ENCODE data around the gene FARP1. TPM values are rescaled to one million over a fixed set of nuclear protein-coding genes. Genes with fewer than 3 reads are reported as not detected.

FARP1 gene
- total and polyA plus RNA-seq, 2 experiments from 2014 or later = 43.2 to 44.2 TPM

DNA sequence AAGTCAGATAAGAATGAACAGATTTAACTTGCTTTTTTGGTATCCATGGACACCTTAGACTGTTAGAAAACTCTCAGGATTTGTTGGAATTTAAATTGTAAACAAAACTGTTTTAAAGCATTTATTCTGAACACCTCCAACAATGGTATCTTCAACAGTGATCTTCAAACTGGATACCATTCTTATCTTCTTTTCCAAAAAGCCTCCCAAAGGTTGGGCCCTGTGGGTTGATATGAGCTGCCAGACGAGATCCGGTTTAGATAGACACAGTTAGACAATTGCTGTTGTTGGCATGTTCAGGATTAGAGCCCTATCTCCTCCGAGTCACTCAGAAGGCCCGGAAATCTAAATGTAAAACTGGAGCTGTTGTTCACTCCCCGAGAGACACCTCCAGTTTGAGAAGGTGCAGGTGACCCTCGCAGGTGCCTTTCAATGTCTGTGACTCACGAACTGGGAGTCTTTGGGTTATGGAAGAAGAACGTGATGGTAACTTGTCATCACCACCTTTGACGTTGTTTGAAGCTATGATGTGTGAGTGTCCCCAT is 177.7 kb downstream of the FARP1 start:
- no peak overlapping the region for H3K27ac ChIP-seq
- H3K36me3 ChIP-seq = no peaks in the 10 kb centered on the region
- H3K9me3 ChIP-seq (ENCODE audit: low read depth) = no peaks in the 10 kb centered on the region
- no peak for DNase-seq (ENCODE audit: low read depth in 1 of 2, low spot score in 1 of 2)
- peaks cover 16% of the 10 kb centered on the region for H3K4me1 ChIP-seq (ENCODE audit: low read depth)
- H3K4me3 ChIP-seq = no peak overlapping the region
- H3K27me3 ChIP-seq = no peaks in the 10 kb centered on the region
- TF ChIP-seq CTCF (IDR thresholded peaks at IDR 0.05; ENCODE audit: low read depth, low read length) = no peak

DNA sequence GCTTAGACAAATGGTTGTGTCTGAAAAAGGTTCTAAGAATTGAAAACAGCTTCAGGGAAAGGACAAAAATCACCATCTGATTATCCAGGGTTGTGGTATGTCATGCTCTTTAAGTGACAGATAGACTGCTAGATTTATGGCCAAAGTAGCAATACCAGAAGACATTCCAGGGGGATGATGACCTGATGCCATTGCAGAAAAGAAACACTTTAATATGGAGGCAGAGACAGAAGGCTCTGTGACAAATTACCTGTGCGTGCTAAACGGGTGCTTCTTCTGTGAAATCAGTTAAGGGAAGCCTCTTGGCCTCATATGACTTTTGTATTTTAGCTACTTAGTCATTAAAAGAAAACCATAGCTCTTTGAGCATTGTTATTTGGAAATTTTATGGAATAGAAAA is 178.5 kb downstream of the FARP1 start:
- Histone ChIP-seq H3K4me3 (no peak overlapping the region), H3K9me3 (ENCODE audit: low read depth) (no peaks in the 10 kb centered on the region), H3K4me1 (ENCODE audit: low read depth) (peaks cover 11% of the 10 kb centered on the region), H3K36me3 (no peaks in the 10 kb centered on the region), H3K27ac (no peak overlapping the region), H3K27me3 (no peaks in the 10 kb centered on the region)
- TF ChIP-seq CTCF (IDR thresholded peaks at IDR 0.05; ENCODE audit: low read depth, low read length) = no peak
- no peak for DNase-seq (ENCODE audit: low read depth in 1 of 2, low spot score in 1 of 2)

DNA sequence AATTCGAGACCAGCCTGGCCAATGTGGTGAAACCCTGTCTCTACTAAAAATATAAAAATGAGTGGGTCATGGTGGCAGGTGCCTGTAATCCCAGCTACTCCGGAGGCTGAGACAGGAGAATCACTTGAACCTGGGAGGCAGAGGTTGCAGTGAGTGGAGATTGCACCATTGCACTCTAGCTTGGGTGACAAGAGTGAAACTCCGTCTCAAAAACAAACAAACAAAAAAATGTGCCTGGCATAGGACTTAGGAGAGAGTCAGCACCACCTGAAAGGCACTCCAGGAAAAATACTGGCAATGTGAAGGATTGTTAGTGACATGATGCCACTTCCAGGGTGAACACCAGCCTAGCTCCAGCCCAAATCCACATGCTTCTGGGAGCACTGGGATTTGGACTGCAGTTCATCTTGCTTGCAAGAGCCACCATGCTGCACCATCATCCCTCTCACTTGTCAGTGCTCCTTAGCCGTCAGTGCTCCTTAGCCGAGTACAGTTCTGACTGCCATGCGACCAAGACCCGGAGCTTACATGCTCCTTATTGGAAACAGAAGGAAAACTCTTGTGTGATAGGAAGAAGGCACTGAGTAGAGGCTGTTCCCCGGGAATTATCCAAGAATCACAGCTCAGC is 179.3 kb downstream of the FARP1 start:
- Histone ChIP-seq H3K9me3 (ENCODE audit: low read depth) (no peaks in the 10 kb centered on the region), H3K27me3 (no peaks in the 10 kb centered on the region), H3K4me3 (no peak overlapping the region), H3K27ac (no peak overlapping the region), H3K36me3 (no peaks in the 10 kb centered on the region), H3K4me1 (ENCODE audit: low read depth) (peaks cover 14% of the 10 kb centered on the region)
- TF ChIP-seq CTCF (IDR thresholded peaks at IDR 0.05; ENCODE audit: low read depth, low read length) = no peak
- DNase-seq (ENCODE audit: low read depth in 1 of 2, low spot score in 1 of 2) = no peak

DNA sequence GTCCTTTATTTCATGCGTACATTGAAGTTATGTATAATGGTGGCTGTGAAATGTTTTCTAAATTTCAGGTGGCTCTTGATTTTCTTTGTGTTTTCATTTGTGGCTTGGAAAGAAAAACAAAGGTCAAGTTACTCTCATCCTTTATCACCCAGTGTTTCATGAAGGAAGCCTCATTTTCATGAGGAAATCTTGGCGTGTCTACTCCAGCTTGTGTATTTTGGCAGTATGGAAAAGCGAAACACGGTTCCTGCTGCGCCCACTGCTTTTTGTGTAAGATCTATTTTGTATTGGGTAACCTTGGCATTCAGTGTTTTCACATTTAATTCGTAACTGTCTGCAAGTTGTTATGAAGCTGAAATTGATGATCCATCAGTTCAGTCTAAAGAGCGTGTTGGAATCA is 181.2 kb downstream of the FARP1 start:
- Histone ChIP-seq H3K4me1 (ENCODE audit: low read depth) (peaks cover 28% of the 10 kb centered on the region), H3K27me3 (no peaks in the 10 kb centered on the region), H3K27ac (no peak overlapping the region), H3K36me3 (no peaks in the 10 kb centered on the region), H3K4me3 (no peak overlapping the region), H3K9me3 (ENCODE audit: low read depth) (no peaks in the 10 kb centered on the region)
- peak in 1 of 2 donors; percentile 23 for DNase-seq (ENCODE audit: low read depth in 1 of 2, low spot score in 1 of 2)
- no peak for TF ChIP-seq CTCF (IDR thresholded peaks at IDR 0.05; ENCODE audit: low read depth, low read length)

DNA sequence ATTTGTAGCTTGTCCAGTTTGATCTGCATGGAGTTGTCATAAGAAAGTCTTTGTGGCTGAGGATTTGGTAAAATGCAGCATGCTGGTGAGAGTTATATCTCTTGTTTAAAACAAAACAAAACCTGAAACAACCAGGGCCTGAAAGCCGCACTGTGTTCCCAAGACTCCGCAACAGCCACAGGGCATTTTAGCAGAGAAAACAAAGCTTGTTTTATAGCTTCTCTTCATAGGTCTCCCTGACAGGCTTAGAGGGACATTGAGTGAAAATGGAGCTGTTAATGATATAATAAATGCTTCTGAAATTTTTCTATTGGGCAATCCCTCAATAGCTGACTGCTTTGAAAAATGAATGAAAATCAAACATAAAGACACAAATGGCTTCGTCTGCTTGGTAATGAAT is 182.8 kb downstream of the FARP1 start:
- no peak for DNase-seq (ENCODE audit: low read depth in 1 of 2, low spot score in 1 of 2)
- Histone ChIP-seq H3K36me3 (no peaks in the 10 kb centered on the region), H3K27ac (no peak overlapping the region)

More for the DNA sequence above, 182.8 kb downstream of the FARP1 start:
- Histone ChIP-seq H3K9me3 (ENCODE audit: low read depth) (no peaks in the 10 kb centered on the region), H3K4me1 (ENCODE audit: low read depth) (peaks cover 28% of the 10 kb centered on the region), H3K4me3 (no peak overlapping the region), H3K27me3 (no peaks in the 10 kb centered on the region)
- no peak for TF ChIP-seq CTCF (IDR thresholded peaks at IDR 0.05; ENCODE audit: low read depth, low read length)
